Hepatocyte (in vitro differentiated cells): ENCODE data around the gene TENM4.

Experiments
- EZH2 ChIP-seq: fragments of 200-600 bp; sonication (generic); IDR thresholded peaks from 2 replicates; pipeline ENCODE4 v1.6.1; 2016; ENCODE audit warnings: antibody characterized with exemption, mild to moderate bottlenecking, borderline replicate concordance
- TF ChIP-seq, protein P1 (sequence below): fragments of 200-600 bp; sonication (generic); IDR thresholded peaks from 2 replicates; pipeline ENCODE4 v1.5.1; 2016; ENCODE audit warnings: antibody characterized with exemption, mild to moderate bottlenecking; ENCODE audit not compliant: poor library complexity

DNA sequence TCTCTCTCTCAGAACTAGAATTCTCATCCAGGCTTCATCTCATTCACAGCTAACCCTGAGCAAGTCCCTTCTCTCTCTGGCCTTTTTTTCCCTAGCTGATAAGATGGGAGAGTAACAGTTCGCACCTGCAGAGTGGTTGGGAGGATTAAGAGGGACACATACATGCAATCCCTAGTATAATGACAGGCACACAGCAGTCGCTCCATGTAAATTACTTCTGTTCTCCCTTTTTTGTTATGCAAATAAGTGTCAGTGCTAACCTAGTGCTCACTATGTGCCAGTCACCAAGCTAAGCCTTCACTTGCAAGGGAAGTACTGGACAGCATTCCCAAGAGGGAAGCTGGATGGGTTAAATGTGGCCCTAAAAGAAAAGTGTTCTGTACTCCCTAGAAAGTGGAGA lies 63.4 kb downstream of the TENM4 start:
- TF ChIP-seq, protein P1, sequence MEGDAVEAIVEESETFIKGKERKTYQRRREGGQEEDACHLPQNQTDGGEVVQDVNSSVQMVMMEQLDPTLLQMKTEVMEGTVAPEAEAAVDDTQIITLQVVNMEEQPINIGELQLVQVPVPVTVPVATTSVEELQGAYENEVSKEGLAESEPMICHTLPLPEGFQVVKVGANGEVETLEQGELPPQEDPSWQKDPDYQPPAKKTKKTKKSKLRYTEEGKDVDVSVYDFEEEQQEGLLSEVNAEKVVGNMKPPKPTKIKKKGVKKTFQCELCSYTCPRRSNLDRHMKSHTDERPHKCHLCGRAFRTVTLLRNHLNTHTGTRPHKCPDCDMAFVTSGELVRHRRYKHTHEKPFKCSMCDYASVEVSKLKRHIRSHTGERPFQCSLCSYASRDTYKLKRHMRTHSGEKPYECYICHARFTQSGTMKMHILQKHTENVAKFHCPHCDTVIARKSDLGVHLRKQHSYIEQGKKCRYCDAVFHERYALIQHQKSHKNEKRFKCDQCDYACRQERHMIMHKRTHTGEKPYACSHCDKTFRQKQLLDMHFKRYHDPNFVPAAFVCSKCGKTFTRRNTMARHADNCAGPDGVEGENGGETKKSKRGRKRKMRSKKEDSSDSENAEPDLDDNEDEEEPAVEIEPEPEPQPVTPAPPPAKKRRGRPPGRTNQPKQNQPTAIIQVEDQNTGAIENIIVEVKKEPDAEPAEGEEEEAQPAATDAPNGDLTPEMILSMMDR = no peak
- no peak for TF ChIP-seq EZH2
